K562 treated with DMSO at 1 percent for 12 hours (cell line): ENCODE measurements around the gene BEST4. TPM values are rescaled to one million over a fixed set of nuclear protein-coding genes. Genes with fewer than 3 reads are reported as not detected.

Experiments
- total RNA-seq: library from RNA; unstranded; fragments of 300-600 nt; gene quantifications from 2 replicates; pipeline ENCODE4 v1.2.3, GENCODE V29; 2022; ENCODE audit not compliant: insufficient read depth

BEST4 gene
- not detected in 2 replicates for total RNA-seq

DNA sequence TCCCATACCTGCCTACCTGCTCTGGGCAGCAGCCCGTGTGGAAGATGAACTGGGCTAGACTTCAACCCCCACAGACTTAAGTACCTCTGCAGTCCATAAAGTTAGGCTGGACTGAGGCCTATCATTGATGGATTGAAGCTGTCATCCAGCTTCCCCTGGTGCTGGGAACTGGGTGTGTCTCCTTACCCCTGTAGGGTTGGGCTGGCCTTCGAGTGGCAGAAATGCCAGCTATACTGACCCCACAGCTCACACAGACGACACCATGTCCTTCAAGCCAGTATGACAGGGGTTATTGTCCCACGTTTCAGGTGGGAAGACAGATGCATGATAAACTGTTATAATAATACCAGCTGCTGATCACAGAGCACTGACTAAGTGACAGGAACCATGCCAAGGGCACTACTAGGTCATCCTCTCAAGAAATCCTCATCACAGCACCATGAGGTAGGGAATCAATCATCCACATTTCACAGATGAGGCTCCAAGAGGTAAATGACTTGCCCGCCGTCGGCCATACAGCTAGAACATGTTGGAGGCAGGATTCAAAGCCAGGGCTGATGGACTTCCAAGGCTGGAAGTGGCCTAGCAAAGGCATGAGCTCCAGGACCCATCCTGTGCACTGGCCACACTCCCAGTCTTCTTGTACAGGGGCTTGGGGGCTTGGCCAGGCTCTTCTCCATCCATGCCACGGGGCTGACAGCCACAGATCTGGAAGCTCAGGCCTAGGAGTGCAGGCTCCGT is at the start of gene BEST4:
Gene BEST4 (minus strand): TSS at position 51 of the 741 bp plus-strand sequence. CDS start 465 bp downstream, outside the sequence.

GRCh38 chr1:44808063-44808937 is 20.3 kb upstream of the BEST4 start, which contains the start of gene BTBD19:
BTBD19 (plus strand) TSS chr1:44808523; CDS start chr1:44808821, 298 bp downstream.

DNA sequence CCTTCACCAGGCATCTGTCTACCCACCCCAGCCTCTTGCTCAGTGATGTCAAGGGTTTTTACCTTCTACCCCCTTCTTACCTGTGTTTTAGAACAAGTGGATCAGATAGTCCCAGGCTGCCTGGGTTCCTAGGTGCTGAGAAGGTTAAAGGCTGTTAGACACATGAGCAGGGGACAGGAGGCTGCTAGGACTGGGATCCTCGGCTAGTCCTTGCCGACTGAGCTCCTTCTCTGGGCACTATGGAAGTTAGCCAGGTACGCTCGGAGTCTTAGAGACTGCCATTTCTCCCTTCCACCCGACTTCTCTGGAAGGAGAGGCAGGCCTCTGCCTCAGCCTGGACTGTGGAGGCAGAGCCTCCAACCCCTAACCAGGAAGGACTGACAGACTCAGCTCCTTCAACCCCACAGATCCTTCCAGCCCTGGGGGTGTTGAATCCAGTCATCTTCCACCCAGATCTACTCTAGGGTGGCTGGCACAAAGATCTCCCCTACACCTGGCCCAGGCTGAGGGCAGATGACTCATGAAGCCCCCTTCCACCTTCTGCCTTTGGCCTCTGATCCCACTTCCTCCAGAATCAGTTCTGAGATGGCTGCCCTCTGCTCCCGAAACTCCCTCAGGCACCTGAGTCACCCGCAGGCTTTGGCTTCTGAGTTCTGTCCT is 18.9 kb upstream of the BEST4 start, which contains the start of gene DYNLT4:
Gene DYNLT4 (minus strand): TSS at position 648 of the 660 bp plus-strand sequence. CDS start 683 bp downstream, outside the sequence.

GRCh38 chr1:44799770-44800584 is 12.0 kb upstream of the BEST4 start, which contains the start of gene PLK3:
PLK3 (plus strand) TSS chr1:44800377; CDS start chr1:44800464, 87 bp downstream.

GRCh38 chr1:44775078-44775929 is 12.7 kb downstream of the BEST4 start, which contains the start of gene RPS8:
RPS8 (plus strand) TSS chr1:44775540; CDS start chr1:44775597, 57 bp downstream.

DNA sequence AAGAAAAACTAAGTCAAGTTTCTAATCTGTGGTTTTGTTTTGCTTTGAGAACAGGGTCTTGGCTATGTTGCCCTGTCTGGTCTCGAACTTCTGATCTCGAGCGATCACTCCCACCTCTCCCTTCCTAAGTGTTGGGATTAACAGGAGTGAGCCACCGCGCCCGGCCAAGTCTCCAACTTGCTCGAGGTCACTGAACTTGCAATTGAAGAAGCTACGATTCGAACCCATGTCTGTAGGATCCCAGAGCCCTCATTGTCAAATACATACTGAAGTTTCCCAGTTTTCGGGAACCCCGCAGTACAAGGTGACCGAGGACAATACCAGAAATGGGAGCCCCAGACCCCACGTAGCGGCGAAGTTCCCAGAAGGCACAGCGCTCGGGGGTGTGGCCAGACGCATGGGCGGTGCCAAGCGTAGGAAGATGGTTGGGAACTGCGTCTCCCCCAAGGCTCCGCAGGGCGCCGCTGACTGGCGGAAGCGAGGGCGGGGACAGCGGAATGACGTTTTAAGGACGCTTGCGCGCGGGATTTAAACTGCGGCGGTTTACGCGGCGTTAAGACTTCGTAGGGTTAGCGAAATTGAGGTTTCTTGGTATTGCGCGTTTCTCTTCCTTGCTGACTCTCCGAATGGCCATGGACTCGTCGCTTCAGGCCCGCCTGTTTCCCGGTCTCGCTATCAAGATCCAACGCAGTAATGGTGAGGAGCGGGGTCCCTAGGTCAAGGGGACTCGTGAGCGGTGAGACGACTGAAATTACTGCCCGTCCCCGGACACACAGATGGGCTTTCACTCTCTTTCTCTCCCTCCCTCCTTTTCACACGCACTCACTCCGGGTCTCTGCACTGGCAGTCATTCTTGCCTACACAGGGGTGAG is 48.4 kb downstream of the BEST4 start, which contains the start of gene KIF2C:
Gene KIF2C (plus strand): TSS at position 531 of the 872 bp plus-strand sequence. CDS start 96 bp downstream, at position 627.

Other genes with a start within 250 kb of the BEST4 start
- 11.5 and 13.9 TPM in 2 replicates for gene TMEM53, start 113.7 kb downstream of the BEST4 start, total RNA-seq
- gene ARMH1, start 113.5 kb downstream of the BEST4 start, total RNA-seq, result not detected in 2 replicates
- not detected in 2 replicates for gene RNU5D-1, start 57.0 kb downstream of the BEST4 start, total RNA-seq
- 147 and 212 TPM in 2 replicates for gene KIF2C, start 48.3 kb downstream of the BEST4 start, total RNA-seq
- 5,947 and 7,007 TPM in 2 replicates for gene RPS8, start 12.6 kb downstream of the BEST4 start, total RNA-seq
- gene PLK3, start 12.2 kb upstream of the BEST4 start, total RNA-seq, result 20.0 and 20.4 TPM in 2 replicates
- gene DYNLT4, start 19.2 kb upstream of the BEST4 start, total RNA-seq, result not detected in 2 replicates
- 1.6 and 3.0 TPM in 2 replicates for gene BTBD19, start 20.4 kb upstream of the BEST4 start, total RNA-seq
- gene PTCH2, start 55.1 kb upstream of the BEST4 start, total RNA-seq, result 0.58 and 1.1 TPM in 2 replicates
- 61.4 and 63.5 TPM in 2 replicates for gene EIF2B3, start 198.4 kb upstream of the BEST4 start, total RNA-seq
- gene HECTD3, start 223.2 kb upstream of the BEST4 start, total RNA-seq, result 46.4 and 70.8 TPM in 2 replicates
- 358 and 440 TPM in 2 replicates for gene UROD, start 224.1 kb upstream of the BEST4 start, total RNA-seq